ENCODE measurements around the gene GRK3.

DNA sequence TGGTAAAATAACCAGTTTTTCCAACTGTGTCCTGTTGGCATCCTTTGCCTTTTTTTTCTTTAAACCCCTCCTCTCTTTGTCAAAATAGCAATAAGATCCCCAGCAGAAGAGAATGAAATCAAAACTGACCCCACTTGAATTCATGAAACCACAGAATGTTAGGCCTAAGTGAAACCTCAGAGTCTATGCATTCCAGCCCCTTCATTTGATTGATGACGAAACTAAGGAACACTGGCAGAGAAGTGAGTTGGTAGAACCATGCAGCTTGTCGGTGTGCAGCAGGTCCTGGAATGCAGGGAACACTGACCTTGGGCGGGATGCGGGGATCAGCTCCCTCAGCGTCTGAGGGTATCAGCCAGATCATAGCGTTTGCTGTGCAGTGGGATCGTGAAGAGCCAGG is 57.5 kb downstream of the GRK3 start:
- no peak for TF ChIP-seq EP300 (IDR thresholded peaks at IDR 0.05)
- TF ChIP-seq, protein P1, sequence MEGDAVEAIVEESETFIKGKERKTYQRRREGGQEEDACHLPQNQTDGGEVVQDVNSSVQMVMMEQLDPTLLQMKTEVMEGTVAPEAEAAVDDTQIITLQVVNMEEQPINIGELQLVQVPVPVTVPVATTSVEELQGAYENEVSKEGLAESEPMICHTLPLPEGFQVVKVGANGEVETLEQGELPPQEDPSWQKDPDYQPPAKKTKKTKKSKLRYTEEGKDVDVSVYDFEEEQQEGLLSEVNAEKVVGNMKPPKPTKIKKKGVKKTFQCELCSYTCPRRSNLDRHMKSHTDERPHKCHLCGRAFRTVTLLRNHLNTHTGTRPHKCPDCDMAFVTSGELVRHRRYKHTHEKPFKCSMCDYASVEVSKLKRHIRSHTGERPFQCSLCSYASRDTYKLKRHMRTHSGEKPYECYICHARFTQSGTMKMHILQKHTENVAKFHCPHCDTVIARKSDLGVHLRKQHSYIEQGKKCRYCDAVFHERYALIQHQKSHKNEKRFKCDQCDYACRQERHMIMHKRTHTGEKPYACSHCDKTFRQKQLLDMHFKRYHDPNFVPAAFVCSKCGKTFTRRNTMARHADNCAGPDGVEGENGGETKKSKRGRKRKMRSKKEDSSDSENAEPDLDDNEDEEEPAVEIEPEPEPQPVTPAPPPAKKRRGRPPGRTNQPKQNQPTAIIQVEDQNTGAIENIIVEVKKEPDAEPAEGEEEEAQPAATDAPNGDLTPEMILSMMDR (IDR thresholded peaks at IDR 0.05), result no peak
